Measurements from ENCODE around the gene SLC15A1. TPM values are rescaled to one million over a fixed set of nuclear protein-coding genes. Genes with fewer than 3 reads are reported as not detected.

Gene SLC15A1
- total RNA-seq, 4 donors from 2014 or later, result 16.1 to 56.3 (median 44.1) TPM; not detected in 1

DNA sequence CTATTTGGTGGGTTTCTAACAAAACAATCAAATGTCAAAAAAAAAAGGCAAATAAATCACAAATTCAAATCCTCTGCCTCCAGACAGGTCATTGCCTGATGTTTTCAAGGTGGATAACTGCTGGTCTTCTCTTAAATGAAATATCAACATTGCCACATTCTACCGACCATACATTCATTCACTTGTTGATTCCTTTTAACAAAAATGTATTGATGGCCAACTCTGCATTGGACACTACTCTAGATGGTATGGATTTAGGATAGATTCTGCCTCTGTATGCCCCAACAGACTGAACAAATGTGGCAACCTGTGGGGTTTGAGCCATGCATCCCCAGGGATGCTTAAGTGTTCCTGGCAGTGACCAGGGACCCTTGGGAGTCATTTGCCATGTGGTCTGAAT is 88.0 kb downstream of the SLC15A1 start:
- H3K4me3 ChIP-seq, result no peak overlapping the region
- no peaks in the 10 kb centered on the region for H3K36me3 ChIP-seq
- H3K27me3 ChIP-seq, result no peaks in the 10 kb centered on the region
- in situ Hi-C loops (cut with MboI; ENCODE audit: low pct_ligation_motif_present in 1 of 4, low pct_unique_long_range_greater_than_20kb in 1 of 4, low sequenced_read_pairs in 3 of 4), result loop anchor here in 1 of 4 donors (25.0 kb wide), 1 partner anchor 802 kb away; no protein-coding TSS in a partner anchor
- TF ChIP-seq, protein P1, sequence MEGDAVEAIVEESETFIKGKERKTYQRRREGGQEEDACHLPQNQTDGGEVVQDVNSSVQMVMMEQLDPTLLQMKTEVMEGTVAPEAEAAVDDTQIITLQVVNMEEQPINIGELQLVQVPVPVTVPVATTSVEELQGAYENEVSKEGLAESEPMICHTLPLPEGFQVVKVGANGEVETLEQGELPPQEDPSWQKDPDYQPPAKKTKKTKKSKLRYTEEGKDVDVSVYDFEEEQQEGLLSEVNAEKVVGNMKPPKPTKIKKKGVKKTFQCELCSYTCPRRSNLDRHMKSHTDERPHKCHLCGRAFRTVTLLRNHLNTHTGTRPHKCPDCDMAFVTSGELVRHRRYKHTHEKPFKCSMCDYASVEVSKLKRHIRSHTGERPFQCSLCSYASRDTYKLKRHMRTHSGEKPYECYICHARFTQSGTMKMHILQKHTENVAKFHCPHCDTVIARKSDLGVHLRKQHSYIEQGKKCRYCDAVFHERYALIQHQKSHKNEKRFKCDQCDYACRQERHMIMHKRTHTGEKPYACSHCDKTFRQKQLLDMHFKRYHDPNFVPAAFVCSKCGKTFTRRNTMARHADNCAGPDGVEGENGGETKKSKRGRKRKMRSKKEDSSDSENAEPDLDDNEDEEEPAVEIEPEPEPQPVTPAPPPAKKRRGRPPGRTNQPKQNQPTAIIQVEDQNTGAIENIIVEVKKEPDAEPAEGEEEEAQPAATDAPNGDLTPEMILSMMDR (IDR thresholded peaks at IDR 0.05), result no peak
- TF ChIP-seq POLR2A (IDR thresholded peaks at IDR 0.05), result no peak
- TF ChIP-seq POLR2AphosphoS5 (IDR thresholded peaks at IDR 0.05), result no peak
- no peak for TF ChIP-seq EP300 (IDR thresholded peaks at IDR 0.05; ENCODE audit: low read depth)
- WGBS, 2 donors (ENCODE audit: low coverage in 1 of 2), result 85 to 100% methylated on average over 1 of the region's 1 CpG
- intact Hi-C loops (cut with DNase I; ENCODE audit: low total_unique reads), result no loop called here
- no peaks in the 10 kb centered on the region for H3K4me1 ChIP-seq
- H3K27ac ChIP-seq, result no peak overlapping the region
- H3K9me3 ChIP-seq, result no peaks in the 10 kb centered on the region
- no peak for DNase-seq

DNA sequence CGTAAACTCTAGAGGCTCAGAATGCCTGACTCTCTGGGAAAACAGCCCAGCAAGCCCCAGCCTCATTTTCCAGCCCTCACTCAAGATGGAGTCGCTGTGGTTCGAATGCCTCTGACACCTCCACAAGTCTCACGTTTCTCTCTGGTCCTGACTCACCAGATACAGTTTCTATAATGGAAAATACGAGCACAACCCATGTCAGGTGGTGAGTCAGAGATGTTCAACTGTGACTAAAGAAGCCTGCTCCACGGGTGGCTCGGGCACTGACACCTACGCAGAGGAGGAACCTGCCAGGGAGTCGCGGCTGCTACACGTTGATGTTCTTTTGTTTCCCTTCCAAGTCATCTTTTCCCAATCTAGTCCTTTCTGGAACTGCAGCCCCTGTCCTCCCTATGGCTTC is 88.4 kb downstream of the SLC15A1 start:
- no peak for DNase-seq
- WGBS, 2 donors (ENCODE audit: low coverage in 1 of 2), result 71 to 72% methylated on average over 5 to 11 of the region's 11 CpGs
- Histone ChIP-seq H3K36me3 (no peaks in the 10 kb centered on the region), H3K27ac (no peak overlapping the region), H3K4me1 (no peaks in the 10 kb centered on the region), H3K27me3 (no peaks in the 10 kb centered on the region), H3K4me3 (no peak overlapping the region), H3K9me3 (no peaks in the 10 kb centered on the region)
- in situ Hi-C loops (cut with MboI; ENCODE audit: low pct_ligation_motif_present in 1 of 4, low pct_unique_long_range_greater_than_20kb in 1 of 4, low sequenced_read_pairs in 3 of 4) (loop anchor here in 1 of 4 donors (25.0 kb wide), 1 partner anchor 802 kb away; no protein-coding TSS in a partner anchor), intact Hi-C loops (cut with DNase I; ENCODE audit: low total_unique reads) (no loop called here)
- TF ChIP-seq EP300 (IDR thresholded peaks at IDR 0.05; ENCODE audit: low read depth) (no peak), POLR2AphosphoS5 (IDR thresholded peaks at IDR 0.05) (no peak), POLR2A (IDR thresholded peaks at IDR 0.05) (no peak)
- TF ChIP-seq, protein P1 (IDR thresholded peaks at IDR 0.05), result no peak

DNA sequence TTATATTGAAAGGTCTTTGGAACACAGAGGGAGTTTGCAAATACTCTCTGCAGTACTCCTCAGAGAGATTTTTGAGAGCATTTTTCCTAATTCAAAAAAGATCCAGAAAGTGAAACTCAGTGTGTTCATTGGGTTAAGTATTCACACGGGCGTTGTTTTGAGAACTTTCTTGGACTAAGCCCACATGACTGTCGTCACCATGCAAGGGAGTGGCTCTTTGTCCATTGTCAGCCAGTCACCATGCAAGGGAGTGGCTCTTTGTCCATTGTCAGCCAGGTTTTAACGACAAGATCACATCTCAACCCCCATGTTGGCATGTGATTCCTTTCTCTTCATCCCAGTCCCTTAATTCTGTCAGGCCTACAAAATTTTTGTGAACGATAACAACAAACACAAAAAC is 94.3 kb downstream of the SLC15A1 start:
- intact Hi-C loops (cut with DNase I; ENCODE audit: low total_unique reads) (no loop called here), in situ Hi-C loops (cut with MboI; ENCODE audit: low pct_ligation_motif_present in 1 of 4, low pct_unique_long_range_greater_than_20kb in 1 of 4, low sequenced_read_pairs in 3 of 4) (loop anchor here (5.0 to 25.0 kb wide), 4 partner anchors 211 to 796 kb away; partner anchors contain the start of gene FARP1 (in 1 of the 4))
- Histone ChIP-seq H3K9me3 (no peaks in the 10 kb centered on the region), H3K27me3 (no peaks in the 10 kb centered on the region), H3K27ac (no peak overlapping the region), H3K4me3 (no peak overlapping the region), H3K4me1 (peaks cover 0 to 3% (median 2%) of the 10 kb centered on the region in 4 donors), H3K36me3 (no peaks in the 10 kb centered on the region)
- peak; percentile 49 for DNase-seq
- TF ChIP-seq EP300 (IDR thresholded peaks at IDR 0.05; ENCODE audit: low read depth) (no peak), POLR2A (IDR thresholded peaks at IDR 0.05) (no peak), POLR2AphosphoS5 (IDR thresholded peaks at IDR 0.05) (no peak)
- TF ChIP-seq, protein P1 (IDR thresholded peaks at IDR 0.05), result no peak
- WGBS, 2 donors (ENCODE audit: low coverage in 1 of 2), result 33 to 44% methylated on average over 4 to 5 of the region's 5 CpGs

DNA sequence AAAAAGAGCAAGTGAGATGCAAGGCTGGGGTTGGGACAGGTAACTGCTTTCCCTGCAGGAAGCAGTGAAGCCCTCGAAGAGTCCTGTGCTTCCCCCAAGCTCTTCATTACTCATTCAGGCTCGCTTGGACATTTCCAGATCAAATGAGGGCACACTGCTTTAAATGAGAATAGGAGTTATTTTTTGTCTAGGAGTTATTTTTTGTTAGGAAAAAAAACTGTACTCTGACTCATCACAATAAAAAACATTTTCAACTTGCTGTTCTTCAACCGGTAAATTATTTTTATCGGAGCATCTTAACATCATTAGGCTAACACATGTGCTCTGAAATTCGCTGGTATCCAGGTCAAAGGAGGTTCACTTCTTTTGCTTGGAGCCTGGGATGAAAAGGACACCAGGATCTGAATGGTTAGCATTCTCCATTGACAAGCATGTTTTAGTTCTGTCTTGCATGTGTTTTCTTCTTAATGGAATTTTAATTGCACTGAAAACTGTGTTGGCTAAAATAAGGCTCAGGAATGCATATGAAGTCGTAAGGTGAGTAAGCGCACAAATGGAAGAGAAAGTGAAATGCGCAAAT is 94.9 kb downstream of the SLC15A1 start:
- TF ChIP-seq POLR2AphosphoS5 (IDR thresholded peaks at IDR 0.05), result no peak
- TF ChIP-seq, protein P1 (IDR thresholded peaks at IDR 0.05), result no peak
- TF ChIP-seq EP300 (IDR thresholded peaks at IDR 0.05; ENCODE audit: low read depth), result no peak
- no peak for TF ChIP-seq POLR2A (IDR thresholded peaks at IDR 0.05)
- DNase-seq, result no peak
- Histone ChIP-seq H3K36me3 (no peaks in the 10 kb centered on the region), H3K27me3 (no peaks in the 10 kb centered on the region), H3K27ac (no peak overlapping the region), H3K9me3 (no peaks in the 10 kb centered on the region), H3K4me1 (peaks cover 0 to 7% (median 5%) of the 10 kb centered on the region in 4 donors), H3K4me3 (no peak overlapping the region)
- intact Hi-C loops (cut with DNase I; ENCODE audit: low total_unique reads), result no loop called here
- in situ Hi-C loops (cut with MboI; ENCODE audit: low pct_ligation_motif_present in 1 of 4, low pct_unique_long_range_greater_than_20kb in 1 of 4, low sequenced_read_pairs in 3 of 4), result loop anchor here (5.0 to 25.0 kb wide), 4 partner anchors 210 to 795 kb away; partner anchors contain the start of gene FARP1 (in 1 of the 4)
- 81 to 82% methylated on average over 7 to 8 of the region's 8 CpGs for WGBS, 2 donors (ENCODE audit: low coverage in 1 of 2)

All from transverse colon (tissue), 4 donors.